ENCODE results near the gene TSPO. TPM values are rescaled to one million over a fixed set of nuclear protein-coding genes. Genes with fewer than 3 reads are reported as not detected.
A peak's percentile ranks its signal among the peaks of the same experiment; 100 is the strongest.

TSPO gene
- total and polyA plus RNA-seq, 2 of the 13 experiments (the other 11 are each of a cell fraction or from before 2014, with no cell fraction given): 0.46 to 1.4 TPM

- TF ChIP-seq ZNF616 (CRISPR knock-in tag; IDR thresholded peaks at IDR 0.05; ENCODE audit: low read depth) (peak; percentile 74; the same call in 1 of the 2 replicates), CENPT (CRISPR knock-in tag; IDR thresholded peaks at IDR 0.05; ENCODE audit: low read depth) (peak; percentile 83; the same call in 1 of the 2 replicates), ZMAT5 (CRISPR knock-in tag; IDR thresholded peaks at IDR 0.05; ENCODE audit: borderline replicate concordance, low read depth) (no peak), NFAT5 (CRISPR knock-in tag; IDR thresholded peaks at IDR 0.05) (0 out of 2 replicates have a peak, but pooled peaks have one; percentile 30), ZNF597 (CRISPR knock-in tag; IDR thresholded peaks at IDR 0.05) (no peak), ZNF10 (CRISPR knock-in tag; IDR thresholded peaks at IDR 0.05; ENCODE audit: borderline replicate concordance, low read depth) (no peak), ZNF205 (CRISPR knock-in tag; IDR thresholded peaks at IDR 0.05) (peak; percentile 100), CREBL2 (CRISPR knock-in tag; IDR thresholded peaks at IDR 0.05; ENCODE audit: borderline replicate concordance) (no peak), MIER3 (CRISPR knock-in tag; IDR thresholded peaks at IDR 0.05; ENCODE audit: borderline replicate concordance) (no peak), ZNF556 (CRISPR knock-in tag; IDR thresholded peaks at IDR 0.05; ENCODE audit: borderline replicate concordance) (peak; percentile 66), HNRNPLL (IDR thresholded peaks at IDR 0.05; ENCODE audit: low read depth, low read length, poor library complexity, severe bottlenecking) (peak; percentile 74), MYC (CRISPR knock-in tag; IDR thresholded peaks at IDR 0.05; ENCODE audit: borderline replicate concordance) (peak; percentile 91; the same call in 1 of the 2 replicates), DNMT3B (CRISPR knock-in tag; conservative IDR thresholded peaks at IDR 0.05) (no peak), MIXL1 (CRISPR knock-in tag; IDR thresholded peaks at IDR 0.05) (no peak), ZNF737 (CRISPR knock-in tag; IDR thresholded peaks at IDR 0.05; ENCODE audit: borderline replicate concordance) (no peak), KDM1A (CRISPR knock-in tag; IDR thresholded peaks at IDR 0.05) (no peak), HOXA9 (CRISPR knock-in tag; IDR thresholded peaks at IDR 0.05; ENCODE audit: borderline replicate concordance) (no peak), STAT5B (CRISPR knock-in tag; IDR thresholded peaks at IDR 0.05) (0 out of 2 replicates have a peak, but pooled peaks have one; percentile 64), ZNF773 (CRISPR knock-in tag; IDR thresholded peaks at IDR 0.05; ENCODE audit: borderline replicate concordance) (no peak), E2F1 (CRISPR knock-in tag; IDR thresholded peaks at IDR 0.05) (peak; percentile 28; the same call in 1 of the 2 replicates), STAG1 (CRISPR knock-in tag; IDR thresholded peaks at IDR 0.05) (no peak; the same call in 1 of the 2 replicates)
These were observed 8.3 kb upstream of the TSPO start, which contains the start of gene MCAT (continued) for GRCh38 chr22:43142880-43143562.

Data from HepG2 (cell line).